GM12891 (cell line): ENCODE results near the gene GRM4.

Experiments used
- POLR2A ChIP-seq: IDR thresholded peaks from 2 replicates; pipeline ENCODE4 v1.6.1; 2011; ENCODE audit warnings: low read depth, low read length, control low read depth
- POLR2AphosphoS5 ChIP-seq: IDR thresholded peaks from 2 replicates; pipeline ENCODE4 v1.6.1; 2011; ENCODE audit warnings: low read depth, low read length, control low read depth
- SPI1 ChIP-seq: IDR thresholded peaks from 2 replicates; pipeline ENCODE4 v1.6.1; 2011; ENCODE audit warnings: low read depth, low read length, control low read depth
- TAF1 ChIP-seq: IDR thresholded peaks from 2 replicates; pipeline ENCODE4 v1.6.1; 2011; ENCODE audit warnings: low read depth, low read length, control low read depth

DNA sequence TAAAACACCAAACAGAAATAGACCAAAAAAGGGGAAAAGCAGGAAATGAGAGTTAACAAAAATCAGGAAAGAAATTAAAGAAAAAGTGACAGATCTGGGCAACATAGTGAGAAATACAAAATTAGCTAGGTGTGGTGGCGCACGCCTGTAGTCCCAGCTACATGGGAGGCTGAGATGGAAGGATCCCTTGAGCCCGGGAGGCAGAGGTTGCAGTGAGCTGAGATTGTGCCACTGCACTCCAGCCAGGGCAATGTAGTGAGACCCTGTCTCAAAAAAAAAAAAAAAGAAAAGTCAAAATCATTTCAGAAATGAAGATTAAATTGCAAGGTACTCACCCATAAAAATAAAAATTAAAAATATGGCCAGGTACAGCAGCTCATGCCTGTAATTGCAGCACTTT is 13.0 kb upstream of the GRM4 start:
- TF ChIP-seq TAF1, result no peak
- TF ChIP-seq POLR2AphosphoS5, result no peak
- TF ChIP-seq POLR2A, result no peak
- TF ChIP-seq SPI1, result no peak
